ENCODE data around the gene ZNF444.

ZNF444 gene

GRCh38 chr19:56107626-56108351 is 33.3 kb upstream of the ZNF444 start:
- DNase-seq (ENCODE audit: low read depth, low spot score), result no peak

DNA sequence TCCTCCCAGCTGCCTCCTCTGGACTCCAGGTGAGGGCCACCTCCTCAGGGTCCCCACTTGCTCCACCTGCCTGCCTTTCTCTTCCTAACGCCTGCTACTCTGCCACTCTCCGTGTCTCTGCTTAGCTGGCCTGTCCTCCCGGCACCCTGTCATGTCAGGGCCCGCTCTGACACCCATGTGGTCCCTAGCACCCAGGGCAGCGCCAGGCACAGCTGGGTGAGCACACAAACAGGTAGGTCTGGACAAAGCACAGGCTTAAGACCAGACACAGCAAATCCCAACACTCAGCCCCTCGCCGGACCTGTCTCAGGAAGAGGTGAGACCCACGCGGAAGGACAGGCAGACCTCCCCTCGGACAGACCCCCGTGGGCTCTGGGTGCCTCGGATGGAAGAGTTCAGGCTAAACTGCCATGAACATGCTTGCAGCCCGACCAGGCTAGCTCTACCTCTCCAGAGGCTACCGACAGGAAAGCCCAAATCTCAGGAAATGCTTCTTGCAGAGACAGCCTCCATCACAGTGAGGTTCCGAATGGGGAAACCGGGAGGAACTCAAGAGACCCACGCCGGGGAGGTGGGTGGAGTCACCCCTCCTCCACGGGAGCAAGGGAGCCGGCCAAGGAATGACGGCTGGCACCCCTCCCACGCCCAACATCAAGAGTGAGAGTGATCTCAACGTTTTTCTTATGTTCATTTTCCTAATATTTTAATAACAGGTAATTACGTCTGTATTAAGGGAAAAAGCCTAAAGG is 32.5 kb upstream of the ZNF444 start:
- DNase-seq (ENCODE audit: low read depth, low spot score), result no peak

DNA sequence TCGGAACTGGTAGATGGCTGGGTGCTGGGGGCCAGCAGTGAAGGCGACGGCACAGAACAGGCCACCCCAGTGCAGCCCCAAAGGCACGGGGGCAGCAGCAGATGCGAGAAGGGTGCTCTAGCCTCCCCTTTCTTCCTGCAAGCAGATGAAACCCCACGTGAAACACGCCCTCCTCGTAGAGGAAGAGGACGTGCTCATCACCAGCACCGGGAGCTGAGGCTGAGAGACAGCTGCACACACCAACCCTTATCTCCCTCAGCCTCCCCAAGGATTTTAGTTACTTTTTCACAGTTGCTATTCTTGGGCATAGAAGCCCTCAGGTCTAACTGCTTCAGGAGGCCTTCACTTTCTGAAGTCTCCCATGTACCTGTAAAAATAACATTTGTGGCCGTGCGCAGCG is 31.9 kb upstream of the ZNF444 start:
- no peak for DNase-seq (ENCODE audit: low read depth, low spot score)

DNA sequence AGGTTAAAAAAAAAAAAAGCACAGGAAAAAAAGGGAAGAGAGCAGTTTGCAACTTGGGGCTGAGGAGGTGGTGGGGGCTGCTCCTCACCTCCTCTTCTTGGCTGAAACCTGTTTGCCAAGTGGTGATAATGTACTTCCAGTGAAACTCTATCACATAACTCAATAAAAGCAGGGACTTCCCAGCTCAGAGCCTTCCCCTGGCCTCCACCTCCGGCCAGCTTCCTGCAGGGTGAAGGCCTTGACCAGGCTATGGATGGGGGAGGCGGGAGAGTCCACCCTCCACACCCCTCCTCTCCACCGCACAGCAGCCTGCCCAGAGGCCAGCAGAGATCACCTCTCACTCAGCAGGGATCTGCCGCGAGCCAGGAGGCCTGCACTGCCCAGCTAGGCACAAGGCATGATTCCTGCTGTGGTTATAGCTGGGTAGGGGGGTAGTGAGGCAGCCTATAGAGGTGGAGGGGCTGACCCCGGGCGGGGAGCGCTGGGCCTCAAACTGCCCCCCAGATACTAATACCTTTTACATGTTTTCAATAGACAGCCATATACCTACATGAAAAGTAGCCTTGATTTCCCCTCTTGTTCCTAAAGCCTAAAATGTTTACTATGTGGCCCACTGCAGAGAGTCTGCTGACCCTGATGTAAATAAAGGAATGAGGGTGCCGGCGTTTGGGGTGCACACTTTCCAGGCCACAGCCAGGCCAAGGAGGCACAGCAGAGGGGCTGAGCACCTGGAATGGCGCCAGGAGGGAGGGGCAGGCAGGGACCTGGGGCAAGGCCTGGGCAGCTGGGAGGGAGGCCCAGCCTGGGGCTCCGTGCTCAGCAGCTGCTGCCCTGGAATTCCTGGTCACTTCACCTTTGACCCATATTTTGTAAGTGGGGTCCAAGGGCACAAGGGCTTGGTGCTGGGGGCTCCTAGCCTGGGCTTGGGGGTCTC is 30.3 kb upstream of the ZNF444 start:
- no peak for DNase-seq (ENCODE audit: low read depth, low spot score)

DNA sequence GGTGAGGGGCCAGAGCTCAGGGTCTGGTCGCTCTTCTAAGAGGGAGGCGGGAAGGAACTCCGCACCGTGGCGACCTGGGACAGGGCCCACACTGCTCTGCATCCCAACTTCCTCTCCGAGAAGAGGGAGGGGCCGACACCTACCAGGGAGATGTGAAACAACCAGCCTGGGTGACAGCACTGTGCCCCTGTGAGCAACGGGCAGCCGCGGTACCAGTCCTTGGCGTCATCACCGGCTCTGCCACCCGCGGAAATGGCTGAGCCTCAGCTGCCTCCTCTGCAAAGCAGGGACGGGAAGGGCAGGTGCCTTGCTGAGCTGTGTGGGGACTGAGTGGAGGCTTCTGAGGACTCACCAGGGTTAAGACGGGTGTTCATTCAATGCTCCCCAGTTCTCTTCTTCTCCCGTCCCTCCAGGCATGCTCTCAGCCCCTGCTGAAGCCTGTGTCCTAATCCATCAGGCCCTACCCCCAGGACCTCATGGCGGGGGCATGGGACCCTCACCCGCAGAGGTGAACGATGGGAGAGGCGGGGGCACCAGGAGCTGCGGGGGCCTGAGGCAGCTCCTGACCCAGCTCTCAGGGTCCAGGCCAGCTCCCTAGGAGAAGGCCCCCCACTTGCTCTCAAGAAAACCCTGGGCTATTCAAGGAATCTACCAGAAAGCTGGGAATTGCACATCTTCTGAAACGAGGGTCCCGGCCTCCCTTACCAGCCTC is 29.3 kb upstream of the ZNF444 start:
- DNase-seq (ENCODE audit: low read depth, low spot score), result no peak

- DNase-seq (ENCODE audit: low read depth, low spot score), result no peak
Measured at GRCh38 chr19:56112313-56112709, 28.8 kb upstream of the ZNF444 start.

DNA sequence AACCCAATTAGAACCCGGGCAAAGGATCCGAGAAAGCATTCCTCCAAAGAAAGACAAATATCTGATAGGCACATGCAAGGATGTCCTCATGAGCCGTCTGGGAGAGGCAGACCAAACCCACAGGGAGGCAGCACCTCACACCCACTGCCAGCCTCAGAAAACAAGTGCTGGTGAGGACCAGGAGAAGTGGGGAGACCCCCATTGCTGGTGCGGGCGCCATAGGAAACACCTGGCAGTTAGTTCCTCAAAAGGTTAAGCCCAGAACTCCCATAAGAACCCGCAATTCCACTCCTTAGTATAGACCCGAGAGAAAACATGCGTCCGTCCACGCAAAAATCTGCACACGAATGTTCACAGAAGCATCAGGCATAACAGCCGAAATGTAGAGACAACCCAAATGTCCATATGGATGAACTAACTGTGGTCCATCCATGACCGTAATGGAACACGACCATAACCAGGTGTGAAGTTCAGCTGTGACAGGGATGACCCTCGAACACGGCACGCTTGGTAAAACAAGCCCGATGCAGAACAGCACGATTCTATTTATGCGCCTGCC is 27.9 kb upstream of the ZNF444 start:
- DNase-seq (ENCODE audit: low read depth, low spot score), result no peak

- no peak for DNase-seq (ENCODE audit: low read depth, low spot score)
Measured at GRCh38 chr19:56114051-56114777, 26.9 kb upstream of the ZNF444 start.

- DNase-seq (ENCODE audit: low read depth, low spot score), result no peak
Measured at GRCh38 chr19:56114778-56115110, 26.3 kb upstream of the ZNF444 start.

GRCh38 chr19:56115490-56115889 is 25.6 kb upstream of the ZNF444 start:
- no peak for DNase-seq (ENCODE audit: low read depth, low spot score)

DNA sequence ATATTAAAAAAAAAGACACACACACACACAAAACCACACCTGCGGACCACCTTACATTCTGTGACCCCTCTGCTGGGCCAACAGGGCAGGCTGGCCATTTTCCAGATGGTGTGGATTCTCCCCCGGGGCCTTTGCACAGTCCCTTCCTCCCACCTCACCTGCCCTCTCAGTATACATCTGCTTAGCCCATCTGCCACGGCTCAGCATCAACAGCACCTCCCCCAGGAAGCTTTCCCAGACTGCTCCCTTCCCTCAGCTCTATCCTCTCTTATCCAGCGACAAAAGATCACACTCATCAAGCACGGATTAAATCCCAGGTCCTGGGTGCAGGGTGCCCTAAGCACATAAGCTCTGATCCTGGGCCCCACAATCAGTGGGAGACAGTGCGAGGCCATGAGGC is 24.5 kb upstream of the ZNF444 start:
- no peak for DNase-seq (ENCODE audit: low read depth, low spot score)

GRCh38 chr19:56117376-56117884 is 23.7 kb upstream of the ZNF444 start:
- no peak for DNase-seq (ENCODE audit: low read depth, low spot score)

DNA sequence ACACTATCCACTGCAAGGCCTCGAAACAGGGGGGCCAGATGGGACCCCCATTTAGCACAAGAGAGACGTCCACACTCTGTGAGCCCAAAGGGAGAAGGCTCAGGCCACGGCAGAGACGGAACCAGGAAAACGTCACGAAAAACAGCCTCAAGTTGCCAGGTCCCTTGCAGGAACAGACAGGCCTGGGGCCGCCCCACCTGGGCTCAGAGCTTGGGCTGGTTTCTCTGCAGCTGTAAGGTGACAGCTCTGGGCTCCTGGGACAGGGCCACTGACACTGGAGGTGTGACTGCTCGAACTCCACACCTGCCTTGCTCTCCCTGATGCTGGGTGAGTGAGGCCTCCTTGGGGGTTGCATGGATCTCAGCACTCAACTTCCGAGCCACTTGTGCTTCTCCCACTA is 23.2 kb upstream of the ZNF444 start:
- DNase-seq (ENCODE audit: low read depth, low spot score), result no peak

GRCh38 chr19:56118666-56119581 is 22.2 kb upstream of the ZNF444 start:
- no peak for DNase-seq (ENCODE audit: low read depth, low spot score)

- no peak for DNase-seq (ENCODE audit: low read depth, low spot score)
Measured at GRCh38 chr19:56119582-56119978, 21.5 kb upstream of the ZNF444 start.

DNA sequence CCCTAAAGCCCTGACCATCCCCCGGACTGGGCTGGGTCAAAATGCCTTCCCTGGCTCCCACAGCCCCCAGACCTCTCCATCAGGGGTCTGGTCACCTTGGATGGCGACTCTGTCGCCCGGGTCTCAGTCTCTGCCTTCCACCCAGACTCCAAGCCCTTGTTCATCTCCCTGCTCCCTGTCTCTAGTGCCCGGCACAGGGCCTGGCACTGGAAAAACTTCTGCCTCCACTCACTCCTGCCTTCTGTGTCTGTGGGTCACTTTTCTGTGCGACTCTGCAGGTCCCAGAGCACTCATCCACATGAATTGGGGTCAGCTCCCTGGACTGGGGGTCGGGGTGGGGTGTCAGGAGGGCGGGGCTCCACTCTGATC is 21.1 kb upstream of the ZNF444 start:
- no peak for DNase-seq (ENCODE audit: low read depth, low spot score)

DNA sequence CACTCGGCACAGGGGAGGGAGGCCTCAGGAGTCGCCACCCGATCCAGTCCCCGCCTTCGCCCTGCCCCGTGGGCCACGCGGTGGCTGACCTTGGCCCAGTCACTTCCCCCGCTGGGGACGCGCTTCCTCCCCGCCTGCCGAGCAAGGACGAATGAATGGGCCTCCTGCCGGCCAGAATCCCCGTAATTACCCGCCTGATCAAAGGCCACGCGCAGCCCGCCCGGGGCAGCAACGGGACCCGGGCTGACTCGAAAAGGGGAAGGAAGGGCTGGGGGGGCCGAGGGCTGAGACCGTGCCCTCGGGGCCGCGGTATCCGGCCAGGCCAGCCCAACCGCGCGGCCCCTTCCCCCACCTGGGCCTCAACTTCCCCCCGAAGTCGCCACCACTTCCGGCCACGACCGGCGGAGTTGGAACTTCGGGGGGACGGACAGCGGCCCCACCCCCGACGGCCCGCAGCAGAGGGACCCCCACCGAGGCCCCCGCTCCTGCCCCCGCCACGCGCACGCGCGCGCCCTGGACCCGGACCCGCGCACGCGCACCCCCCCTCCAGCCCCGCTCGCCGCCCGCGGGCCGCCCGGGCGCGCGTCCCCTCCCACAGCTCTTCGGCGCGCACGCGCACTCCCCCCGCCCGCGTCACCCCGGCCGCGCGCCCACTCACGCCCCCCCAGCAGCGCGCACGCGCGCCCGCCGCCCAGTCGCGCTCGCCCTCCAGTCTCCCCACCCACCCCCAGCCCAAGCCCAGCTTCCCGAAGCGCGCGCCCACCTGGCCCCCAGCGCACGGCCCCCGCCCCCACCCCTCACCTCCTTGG is 20.5 kb upstream of the ZNF444 start:
- DNase-seq (ENCODE audit: low read depth, low spot score), result no peak
